HG03460 (cell line): ENCODE data around the gene PCSK2.

Experiments
- ATAC-seq: cut with Tn5 transposase; IDR thresholded peaks from one replicate; pipeline ENCODE4 v1.9.1; 2021; ENCODE audit not compliant: unreplicated experiment

The PCSK2 gene

GRCh38 chr20:17502105-17502504 lies 275.3 kb downstream of the PCSK2 start:
- ATAC-seq, result no peak

DNA sequence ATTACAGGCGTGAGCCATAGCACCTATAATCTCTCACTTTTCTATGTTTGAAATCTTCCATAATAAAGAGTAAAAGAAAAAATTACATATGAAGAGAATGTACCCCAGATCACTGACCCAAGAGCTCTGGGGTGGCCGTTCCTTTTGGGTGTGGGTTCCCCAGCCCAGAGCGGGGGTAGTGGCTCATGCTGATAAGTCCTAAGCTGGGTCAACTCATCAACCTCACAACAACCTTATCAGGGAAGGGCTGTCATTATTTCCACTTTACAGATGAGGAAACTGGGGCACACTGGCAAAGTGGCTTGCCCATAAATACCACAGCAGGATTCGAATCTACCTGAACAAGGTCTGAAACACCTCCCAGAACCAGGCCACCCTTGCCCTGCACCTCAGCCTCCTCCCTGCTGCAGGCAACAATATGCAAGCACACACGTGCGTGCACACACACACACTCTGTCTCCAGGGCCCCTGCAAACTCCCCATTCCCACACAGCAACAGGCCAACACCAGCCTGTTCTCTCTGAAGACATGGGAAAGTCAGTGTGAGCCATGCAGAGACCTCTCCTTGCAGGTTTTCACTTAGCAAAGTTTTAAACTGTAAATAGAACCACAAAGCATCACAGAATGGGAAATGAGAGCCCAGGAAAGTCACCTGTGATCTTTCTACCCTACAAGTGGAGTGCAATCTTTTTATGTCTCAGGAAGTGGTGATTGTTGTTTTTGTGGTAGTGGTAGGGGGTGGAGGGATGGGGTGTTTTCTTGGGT lies 276.6 kb downstream of the PCSK2 start:
- no peak for ATAC-seq

DNA sequence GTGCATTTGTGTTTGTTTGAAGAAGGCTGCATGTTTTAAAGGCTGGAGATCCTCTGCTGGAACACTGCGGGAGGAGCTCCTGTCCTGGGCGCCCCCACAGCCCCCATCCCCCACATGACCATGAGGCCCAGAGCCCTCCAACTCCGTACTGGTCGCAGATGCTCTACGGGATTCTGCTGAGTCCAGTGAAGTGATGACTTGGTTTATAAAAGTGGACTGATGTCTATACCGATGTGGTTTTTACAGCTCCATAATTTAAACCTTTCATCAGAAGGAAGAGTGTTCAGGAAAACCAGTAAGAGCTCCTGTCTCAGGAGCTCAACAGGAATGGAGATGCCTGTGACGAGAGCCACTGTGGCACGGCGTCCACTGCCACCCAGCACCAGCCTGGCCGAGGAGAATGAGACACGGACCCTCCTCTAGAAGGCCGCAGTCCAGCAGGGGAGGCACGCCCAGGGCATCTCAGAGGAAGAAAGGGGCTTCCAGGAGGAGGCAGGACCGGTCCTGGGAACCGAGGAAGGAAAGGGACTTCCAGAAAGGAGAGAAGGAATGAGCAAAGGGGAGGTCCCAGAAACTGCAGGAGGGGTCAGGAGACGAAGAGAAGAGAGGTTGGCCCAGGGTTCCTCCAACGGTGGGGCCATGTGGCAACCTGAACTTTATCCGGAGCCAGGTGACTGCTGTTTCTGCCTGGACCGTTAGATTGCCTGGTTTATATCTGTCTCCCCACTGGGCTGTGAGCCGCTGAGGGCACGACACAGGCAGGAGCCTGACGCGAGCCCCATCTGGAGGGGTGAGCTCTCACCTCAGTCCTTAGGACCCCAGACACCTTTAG lies 277.4 kb downstream of the PCSK2 start:
- peak; percentile 19 for ATAC-seq

DNA sequence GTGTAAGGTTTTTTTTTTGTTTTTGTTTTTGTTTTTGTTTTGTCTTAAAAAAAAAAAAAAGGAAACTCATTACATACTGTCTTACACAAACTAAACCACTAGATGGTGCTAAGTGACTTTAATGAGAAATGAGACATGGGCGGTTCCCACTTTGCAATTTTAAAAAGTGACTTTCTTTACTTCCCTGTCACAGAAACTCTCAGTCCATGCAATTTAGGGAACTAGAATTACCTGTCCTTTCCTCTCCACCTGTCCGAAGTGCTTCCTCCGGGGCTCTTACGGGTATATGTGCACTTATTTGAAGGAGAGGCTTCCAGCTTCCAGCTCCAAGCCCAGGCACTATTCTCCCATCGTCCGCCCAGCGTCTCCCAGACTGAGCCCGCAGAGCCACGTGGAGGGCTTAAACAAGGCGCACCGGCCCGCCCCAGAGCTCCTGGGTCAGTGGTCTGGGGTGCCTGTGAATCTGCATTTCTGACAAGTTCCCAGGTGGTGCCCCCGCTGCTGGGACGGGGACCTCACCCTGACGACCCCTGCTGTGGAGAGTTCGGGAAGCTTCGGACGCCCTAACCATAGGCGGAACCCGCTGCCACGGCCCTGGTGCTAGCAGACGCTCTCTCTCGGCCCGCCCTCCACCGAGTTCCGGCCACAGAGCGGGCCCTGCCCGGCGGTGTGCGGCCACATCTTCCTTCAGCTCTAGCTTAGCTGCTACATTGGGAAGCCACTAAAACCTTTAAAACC lies 278.2 kb downstream of the PCSK2 start:
- ATAC-seq, result peak; percentile 78

GRCh38 chr20:17505636-17506517 lies 279.0 kb downstream of the PCSK2 start:
- ATAC-seq, result no peak

DNA sequence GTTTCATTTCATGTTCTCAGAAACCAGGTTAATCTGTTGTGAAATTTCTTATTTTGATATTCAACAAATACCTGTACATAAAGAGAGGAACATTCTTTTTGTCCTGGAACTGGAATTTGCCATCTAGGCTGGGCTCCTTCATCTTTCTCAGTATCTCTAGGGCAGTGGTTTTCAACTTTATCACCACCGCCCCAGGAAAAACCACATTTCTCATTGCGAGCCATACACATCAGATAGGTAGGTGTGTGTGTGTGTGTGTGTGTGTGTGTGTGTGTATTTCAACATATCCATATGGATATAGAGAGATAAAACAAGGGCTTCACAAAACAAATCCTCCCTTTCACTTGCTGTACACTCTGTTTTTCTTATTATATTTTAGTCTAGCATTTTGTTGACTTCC lies 280.2 kb downstream of the PCSK2 start:
- no peak for ATAC-seq

DNA sequence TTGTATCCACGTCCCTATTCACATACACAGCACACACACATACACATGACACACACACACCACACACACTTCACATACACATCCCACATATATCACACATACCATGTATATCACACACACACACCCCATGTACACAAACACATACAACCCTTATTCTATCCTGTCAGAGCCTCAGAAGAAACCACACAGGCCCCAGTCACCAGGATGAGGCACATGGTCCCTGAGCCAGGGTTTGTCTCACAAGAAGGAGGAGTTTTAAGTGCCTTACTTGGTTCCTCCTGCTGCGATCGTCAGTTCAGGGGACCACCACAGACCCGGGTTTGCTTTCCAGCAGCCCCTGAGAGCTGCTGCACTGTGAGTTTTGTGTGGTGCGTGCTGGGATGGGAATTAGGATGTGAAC lies 280.7 kb downstream of the PCSK2 start:
- ATAC-seq, result no peak

DNA sequence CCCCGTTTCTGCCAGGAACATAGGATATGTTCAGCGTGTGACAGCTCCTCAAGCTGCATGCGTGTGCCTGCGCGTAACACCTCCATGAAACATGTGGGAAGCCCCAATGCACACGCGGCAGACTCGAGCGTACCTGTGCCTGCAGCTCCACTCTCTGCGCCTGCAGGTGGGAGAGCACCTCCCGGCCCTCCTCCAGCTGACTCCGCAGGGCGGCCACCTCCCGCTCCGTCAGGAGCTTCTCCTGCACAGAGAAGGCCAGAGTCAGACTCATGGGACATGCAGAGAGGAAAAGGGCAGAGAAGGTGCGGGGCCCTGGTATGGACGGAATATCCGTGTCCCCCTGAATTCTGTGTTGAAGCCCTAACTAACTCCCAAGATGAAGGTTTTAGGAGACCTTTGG lies 281.9 kb downstream of the PCSK2 start:
- ATAC-seq, result no peak

- no peak for ATAC-seq
Measured at GRCh38 chr20:17510548-17510947, 283.7 kb downstream of the PCSK2 start.

- no peak for ATAC-seq
Measured at GRCh38 chr20:17511401-17511800, 284.6 kb downstream of the PCSK2 start.

GRCh38 chr20:17513939-17514338 lies 287.1 kb downstream of the PCSK2 start:
- no peak for ATAC-seq

DNA sequence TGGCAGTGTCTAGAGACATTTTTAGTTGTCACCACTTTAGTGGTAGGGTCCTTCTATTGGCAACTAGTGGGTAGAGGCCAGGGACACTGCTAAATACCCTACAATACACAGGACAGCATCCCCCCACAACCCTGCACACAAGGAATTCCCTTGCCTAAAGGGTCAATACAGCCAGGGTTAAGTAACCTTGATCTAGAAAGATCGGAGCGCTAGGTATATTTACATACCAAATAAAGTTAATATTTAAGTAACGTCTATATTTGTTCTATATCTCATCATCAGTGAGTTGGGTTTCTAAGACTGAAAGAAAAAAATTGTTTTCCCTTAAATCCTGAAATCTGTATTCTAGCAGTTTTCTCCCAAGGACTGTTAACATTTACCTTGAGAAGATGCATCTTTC lies 288.2 kb downstream of the PCSK2 start:
- no peak for ATAC-seq

- no peak for ATAC-seq
Measured at GRCh38 chr20:17518339-17519052, 291.7 kb downstream of the PCSK2 start.

DNA sequence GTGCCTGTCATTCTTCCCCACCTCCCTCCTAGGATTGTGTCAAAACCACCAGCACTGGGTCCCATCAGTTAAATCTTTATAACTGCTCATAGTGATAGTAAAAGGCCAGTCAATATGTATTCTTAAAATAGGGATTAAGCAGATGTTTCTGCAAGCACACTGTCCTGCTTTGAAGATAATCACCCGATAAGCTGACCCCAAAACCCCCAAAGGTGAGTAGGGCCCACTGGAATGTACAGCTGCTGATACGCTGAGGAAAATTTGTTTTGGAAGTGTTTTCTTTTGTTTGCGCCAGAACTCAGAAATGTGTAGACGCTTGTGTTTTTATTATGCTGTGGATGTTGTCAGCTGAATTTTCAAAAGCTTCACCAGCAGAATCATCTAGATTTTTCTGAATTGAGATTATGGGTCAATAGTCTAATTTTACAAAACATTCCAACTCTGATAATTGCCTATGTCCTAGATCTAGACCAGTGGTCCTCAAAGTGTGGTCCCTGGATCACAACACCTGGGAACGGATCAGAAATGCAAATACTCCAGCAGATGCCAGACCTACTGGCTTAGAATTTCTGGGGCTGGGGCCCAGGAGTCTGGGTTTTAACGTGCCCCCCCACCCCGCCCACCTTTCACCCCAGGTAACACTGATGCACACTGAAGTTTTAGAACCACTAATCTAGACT lies 292.9 kb downstream of the PCSK2 start:
- ATAC-seq, result no peak

DNA sequence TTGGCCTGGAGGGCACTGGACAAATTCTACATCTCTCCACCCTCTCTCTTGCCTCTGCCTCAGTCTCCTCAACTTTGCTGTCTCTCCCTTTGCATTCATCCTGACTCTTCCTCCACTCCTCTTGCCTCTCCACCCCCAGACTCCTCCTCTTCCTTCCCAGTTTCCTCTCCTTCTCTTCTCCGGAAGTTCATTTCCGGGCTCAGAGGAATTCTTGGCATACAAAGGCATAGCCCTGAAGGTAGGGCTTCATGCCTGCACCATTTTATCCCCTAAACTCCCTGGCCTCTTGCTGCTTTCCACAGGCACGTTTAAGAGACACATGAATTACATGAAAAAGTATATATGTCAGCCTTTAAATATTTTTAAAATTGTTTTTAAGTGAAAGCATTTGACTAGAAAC lies 293.7 kb downstream of the PCSK2 start:
- no peak for ATAC-seq

GRCh38 chr20:17522528-17522927 lies 295.7 kb downstream of the PCSK2 start:
- ATAC-seq, result no peak

- ATAC-seq, result no peak
Measured at GRCh38 chr20:17523326-17523725, 296.5 kb downstream of the PCSK2 start.

DNA sequence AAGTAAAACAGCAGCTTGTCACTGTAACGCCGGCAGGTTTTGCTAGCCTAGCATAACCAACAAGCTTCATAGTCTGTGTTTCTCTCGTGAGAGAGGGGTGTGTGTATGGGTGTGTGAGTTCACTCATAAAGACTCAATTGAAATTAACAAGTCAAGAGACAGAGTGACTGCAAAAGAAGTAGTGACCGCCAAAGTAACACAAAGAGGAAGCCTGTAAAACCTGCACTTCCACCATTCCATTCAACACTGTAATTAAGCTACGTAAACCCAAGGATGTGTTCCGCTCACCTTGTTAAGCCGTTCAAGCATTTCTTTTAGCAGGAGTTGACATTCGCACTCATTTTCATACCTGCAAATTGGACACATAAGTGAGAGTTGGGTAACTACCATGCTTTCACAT lies 297.7 kb downstream of the PCSK2 start:
- no peak for ATAC-seq

- ATAC-seq, result no peak
Measured at GRCh38 chr20:17525132-17525531, 298.3 kb downstream of the PCSK2 start.

- no peak for ATAC-seq
Measured at GRCh38 chr20:17525650-17526049, 298.8 kb downstream of the PCSK2 start.
